Measurements from ENCODE around the gene FRMD5. TPM values are rescaled to one million over a fixed set of nuclear protein-coding genes. Genes with fewer than 3 reads are reported as not detected.
A peak's percentile ranks its signal among the peaks of the same experiment; 100 is the strongest.

Gene FRMD5
- total RNA-seq, 1 donor from 2014 or later: 43.8 TPM

DNA sequence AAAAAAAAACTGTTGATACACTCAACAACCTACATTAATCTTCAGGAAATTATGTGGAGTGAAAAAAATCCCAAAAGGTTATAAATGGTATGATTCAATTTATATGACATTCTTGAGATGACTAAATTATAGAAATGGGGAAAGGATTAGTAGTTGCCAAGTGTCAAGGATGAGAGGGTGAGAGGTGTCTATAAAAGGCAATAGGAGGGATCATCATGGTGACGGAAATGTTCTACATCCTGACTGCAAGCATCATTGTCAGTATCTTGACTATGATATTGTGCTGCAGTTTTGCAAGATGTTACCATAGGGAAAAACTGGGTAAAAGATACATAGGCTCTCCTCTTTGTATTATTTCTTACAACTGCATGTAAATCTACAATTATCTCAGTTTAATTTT lies 125.6 kb downstream of the FRMD5 start:
- H3K9me3 Mint-ChIP-seq (ENCODE audit: unreplicated experiment): peaks cover 6% of the 10 kb centered on the region
- no peak for TF ChIP-seq CTCF (IDR thresholded peaks at IDR 0.05; ENCODE audit: partially characterized antibody, unreplicated experiment)
- DNase-seq: no peak
- H3K27ac Mint-ChIP-seq (ENCODE audit: unreplicated experiment): no peak overlapping the region
- H3K4me3 Mint-ChIP-seq (ENCODE audit: unreplicated experiment): no peak overlapping the region
- H3K36me3 Mint-ChIP-seq (ENCODE audit: unreplicated experiment): no peaks in the 10 kb centered on the region
- H3K4me1 Mint-ChIP-seq (ENCODE audit: low read depth, unreplicated experiment): peaks cover 23% of the 10 kb centered on the region
- peaks cover 2% of the 10 kb centered on the region for H3K27me3 Mint-ChIP-seq (ENCODE audit: unreplicated experiment)

- no peak overlapping the region for H3K27ac Mint-ChIP-seq (ENCODE audit: unreplicated experiment)
Measured at GRCh38 chr15:44068347-44068746, 126.7 kb downstream of the FRMD5 start.

GRCh38 chr15:44066211-44066827 lies 128.8 kb downstream of the FRMD5 start:
- H3K9me3 Mint-ChIP-seq (ENCODE audit: unreplicated experiment): peaks cover 6% of the 10 kb centered on the region
- TF ChIP-seq CTCF (IDR thresholded peaks at IDR 0.05; ENCODE audit: partially characterized antibody, unreplicated experiment): peak; percentile 95
- peaks cover 21% of the 10 kb centered on the region for H3K4me1 Mint-ChIP-seq (ENCODE audit: low read depth, unreplicated experiment)
- peaks cover 2% of the 10 kb centered on the region for H3K27me3 Mint-ChIP-seq (ENCODE audit: unreplicated experiment)
- H3K27ac Mint-ChIP-seq (ENCODE audit: unreplicated experiment): no peak overlapping the region
- no peaks in the 10 kb centered on the region for H3K36me3 Mint-ChIP-seq (ENCODE audit: unreplicated experiment)
- no peak overlapping the region for H3K4me3 Mint-ChIP-seq (ENCODE audit: unreplicated experiment)
- DNase-seq: peak; percentile 36

More at GRCh38 chr15:44068347-44068746, 126.7 kb downstream of the FRMD5 start:
- H3K4me1 Mint-ChIP-seq (ENCODE audit: low read depth, unreplicated experiment): peaks cover 20% of the 10 kb centered on the region
- H3K9me3 Mint-ChIP-seq (ENCODE audit: unreplicated experiment): peaks cover 6% of the 10 kb centered on the region
- H3K4me3 Mint-ChIP-seq (ENCODE audit: unreplicated experiment): no peak overlapping the region
- no peak for TF ChIP-seq CTCF (IDR thresholded peaks at IDR 0.05; ENCODE audit: partially characterized antibody, unreplicated experiment)
- H3K36me3 Mint-ChIP-seq (ENCODE audit: unreplicated experiment): no peaks in the 10 kb centered on the region
- DNase-seq: no peak
- peaks cover 2% of the 10 kb centered on the region for H3K27me3 Mint-ChIP-seq (ENCODE audit: unreplicated experiment)

GRCh38 chr15:44064706-44065105 lies 130.4 kb downstream of the FRMD5 start:
- Mint-ChIP-seq H3K4me1 (ENCODE audit: low read depth, unreplicated experiment) (peaks cover 24% of the 10 kb centered on the region), H3K4me3 (ENCODE audit: unreplicated experiment) (no peak overlapping the region)

More at GRCh38 chr15:44064706-44065105, 130.4 kb downstream of the FRMD5 start:
- no peak for TF ChIP-seq CTCF (IDR thresholded peaks at IDR 0.05; ENCODE audit: partially characterized antibody, unreplicated experiment)
- no peak overlapping the region for H3K27ac Mint-ChIP-seq (ENCODE audit: unreplicated experiment)
- no peaks in the 10 kb centered on the region for H3K36me3 Mint-ChIP-seq (ENCODE audit: unreplicated experiment)
- DNase-seq: no peak
- peaks cover 2% of the 10 kb centered on the region for H3K27me3 Mint-ChIP-seq (ENCODE audit: unreplicated experiment)
- H3K9me3 Mint-ChIP-seq (ENCODE audit: unreplicated experiment): peaks cover 5% of the 10 kb centered on the region

All from glutamatergic neuron (in vitro differentiated cells).